ELR (cell line): ENCODE results near the gene PGP.

Experiments
- DNase-seq: peaks from one replicate; pipeline ENCODE4 v3.0.0-alpha.2; 2015; ENCODE audit warnings: low read depth

Gene PGP

GRCh38 chr16:2237102-2237482 lies 22.5 kb upstream of the PGP start:
- DNase-seq = no peak

GRCh38 chr16:2236337-2237101 lies 21.9 kb upstream of the PGP start, which contains the start of gene DNASE1L2:
TSS of gene DNASE1L2 (plus strand) at chr16:2236444. CDS start at chr16:2236817, 373 bp downstream.
- peak; percentile 28 for DNase-seq

- DNase-seq = no peak
Measured at GRCh38 chr16:2235695-2236336, 21.2 kb upstream of the PGP start.

- no peak for DNase-seq
Measured at GRCh38 chr16:2235234-2235651, 20.6 kb upstream of the PGP start.

GRCh38 chr16:2234813-2235170 lies 20.2 kb upstream of the PGP start:
- DNase-seq = no peak

GRCh38 chr16:2233872-2234812 lies 19.5 kb upstream of the PGP start:
- no peak for DNase-seq

- DNase-seq = no peak
Measured at GRCh38 chr16:2233046-2233775, 18.6 kb upstream of the PGP start.

GRCh38 chr16:2232094-2232990 lies 17.7 kb upstream of the PGP start:
- no peak for DNase-seq

- no peak for DNase-seq
Measured at GRCh38 chr16:2231016-2231931, 16.6 kb upstream of the PGP start.

- DNase-seq = no peak
Measured at GRCh38 chr16:2230376-2230775, 15.7 kb upstream of the PGP start.

GRCh38 chr16:2229632-2230250 lies 15.1 kb upstream of the PGP start:
- no peak for DNase-seq

- no peak for DNase-seq
Measured at GRCh38 chr16:2229091-2229490, 14.5 kb upstream of the PGP start.

GRCh38 chr16:2228161-2228824 lies 13.7 kb upstream of the PGP start:
- DNase-seq = no peak

- DNase-seq = no peak
Measured at GRCh38 chr16:2226918-2227317, 12.3 kb upstream of the PGP start.

- no peak for DNase-seq
Measured at GRCh38 chr16:2226245-2226793, 11.7 kb upstream of the PGP start.

- DNase-seq = peak; percentile 61
Measured at GRCh38 chr16:2223942-2224486, 9.4 kb upstream of the PGP start.

- DNase-seq = peak; percentile 99
Measured at GRCh38 chr16:2223221-2223941, 8.7 kb upstream of the PGP start, which contains the start of gene E4F1. TSS of gene E4F1 (plus strand) at chr16:2223591. CDS start at chr16:2223614, 23 bp downstream.
